ENCODE data around the gene CD164.
"Not testable (repeated sequence)": the region's sequence is repeated elsewhere in the genome, so short reads cannot be mapped to it uniquely, and the experiment has no call there.

The CD164 gene

DNA sequence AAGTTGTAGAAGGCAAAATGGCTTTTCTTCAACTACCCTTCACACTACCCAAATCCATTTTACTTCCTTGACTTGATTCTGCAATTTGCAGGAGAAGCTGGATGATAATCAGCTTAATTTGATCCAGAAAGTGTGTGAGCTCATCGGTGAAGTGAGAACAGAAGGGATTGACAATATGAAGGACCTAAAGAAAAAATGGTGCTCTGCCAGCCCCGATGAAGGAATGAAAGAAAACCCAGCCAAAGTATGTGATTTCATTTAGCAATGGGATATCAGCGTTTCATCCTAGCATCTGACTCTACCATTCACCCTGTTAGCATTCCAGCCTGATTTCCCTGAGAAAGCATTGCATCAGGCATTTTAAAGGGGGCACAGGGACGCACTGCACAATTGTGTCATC is 41.5 kb downstream of the CD164 start:
- H3K79me1 ChIP-seq (replicated peaks; ENCODE audit: low read length, poor library complexity, severe bottlenecking): no peaks in the 10 kb centered on the region
- no peaks in the 10 kb centered on the region for H3K27me3 ChIP-seq (ENCODE audit: control insufficient read depth in 1 of 2, insufficient read depth in 1 of 2, low read length in 2 of 2)
- H2BK12ac ChIP-seq (ENCODE audit: low read length in 2 of 2): no peak overlapping the region
- WGBS: 93% methylated on average over 4 of the region's 4 CpGs
- no peak overlapping the region for H2AK5ac ChIP-seq (ENCODE audit: low read length, severe bottlenecking)
- H3K4ac ChIP-seq (ENCODE audit: low read depth in 1 of 2, low read length in 2 of 2): no peak overlapping the region
- H3K23ac ChIP-seq (ENCODE audit: low read length in 2 of 2): no peak overlapping the region
- no peaks in the 10 kb centered on the region for H3K36me3 ChIP-seq (ENCODE audit: control insufficient read depth in 1 of 2, insufficient read depth in 2 of 2, low read depth in 1 of 2, low read length in 2 of 2)
- no peak overlapping the region for H2BK15ac ChIP-seq (ENCODE audit: low read depth, poor library complexity, severe bottlenecking)
- DNase-seq: no peak
- no peak overlapping the region for H2AFZ ChIP-seq (ENCODE audit: low read depth, low read length)
- peak overlapping the region; percentile 11 for H3K9ac ChIP-seq (ENCODE audit: low read length)
- no peak overlapping the region for H3K18ac ChIP-seq (ENCODE audit: low read depth in 1 of 2, low read length in 2 of 2)
- no peak overlapping the region for H2BK120ac ChIP-seq (ENCODE audit: low read depth, low read length)
- no peak overlapping the region for H4K8ac ChIP-seq (ENCODE audit: low read length)
- no peak overlapping the region for H3K4me2 ChIP-seq (ENCODE audit: low read length, poor library complexity, severe bottlenecking)
- no peak overlapping the region for H2BK5ac ChIP-seq (ENCODE audit: low read depth, low read length, poor library complexity, severe bottlenecking)
- H3K4me3 ChIP-seq (ENCODE audit: insufficient read depth in 1 of 2, low read depth in 1 of 2, low read length in 2 of 2): no peak overlapping the region
- H3K4me1 ChIP-seq (ENCODE audit: control insufficient read depth, insufficient read depth, low read depth, low read length): no peaks in the 10 kb centered on the region
- H3K9me3 ChIP-seq (ENCODE audit: control insufficient read depth, low read length): no peaks in the 10 kb centered on the region
- H3K14ac ChIP-seq (ENCODE audit: low read length in 2 of 2): no peak overlapping the region
- no peak overlapping the region for H4K91ac ChIP-seq (ENCODE audit: low read length)
- no peak overlapping the region for H3K27ac ChIP-seq (ENCODE audit: low read length, poor library complexity, severe bottlenecking)

DNA sequence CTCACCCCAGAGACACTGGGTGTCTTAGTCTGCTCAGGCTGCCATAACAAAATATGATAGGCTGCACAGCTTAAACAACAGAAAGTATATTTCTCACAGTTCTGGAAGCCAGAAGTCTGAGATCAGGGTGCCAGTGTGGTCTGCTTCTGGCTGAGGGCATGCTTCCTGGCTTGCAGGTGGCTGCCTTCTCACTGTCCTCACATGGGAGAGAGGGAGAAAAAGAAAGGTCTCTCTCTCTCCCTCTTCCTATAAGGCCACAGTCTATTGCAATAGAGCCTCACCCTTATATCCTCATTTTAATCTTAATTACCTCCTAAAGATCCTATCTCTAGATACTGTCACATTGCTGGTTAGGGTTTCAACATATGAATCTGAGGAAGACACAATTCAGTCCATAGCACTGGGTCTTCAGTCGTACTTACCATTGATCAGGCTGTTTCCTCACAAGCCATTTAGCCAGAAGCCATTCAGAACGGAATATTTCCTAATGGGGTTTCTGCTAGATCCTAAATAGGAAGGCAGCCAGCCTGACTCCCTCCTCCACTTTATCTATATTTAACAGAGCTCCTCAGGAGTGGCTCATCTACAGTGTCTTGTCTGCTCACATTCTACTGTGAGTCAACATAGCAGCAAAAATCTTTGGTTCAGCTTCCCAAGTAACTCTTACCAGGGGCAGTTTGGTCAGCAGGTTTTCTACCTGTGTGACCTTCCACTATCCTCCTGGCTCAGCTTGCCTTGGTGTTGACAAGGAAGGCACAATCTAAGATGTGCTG is 42.2 kb downstream of the CD164 start:
- Histone ChIP-seq H2BK12ac (ENCODE audit: low read length in 2 of 2) (no peak overlapping the region), H3K79me1 (replicated peaks; ENCODE audit: low read length, poor library complexity, severe bottlenecking) (no peaks in the 10 kb centered on the region), H3K27ac (ENCODE audit: low read length, poor library complexity, severe bottlenecking) (no peak overlapping the region), H4K91ac (ENCODE audit: low read length) (no peak overlapping the region), H3K23ac (ENCODE audit: low read length in 2 of 2) (no peak overlapping the region), H3K36me3 (ENCODE audit: control insufficient read depth in 1 of 2, insufficient read depth in 2 of 2, low read depth in 1 of 2, low read length in 2 of 2) (no peaks in the 10 kb centered on the region), H3K18ac (ENCODE audit: low read depth in 1 of 2, low read length in 2 of 2) (no peak overlapping the region), H3K27me3 (ENCODE audit: control insufficient read depth in 1 of 2, insufficient read depth in 1 of 2, low read length in 2 of 2) (no peaks in the 10 kb centered on the region), H3K4me1 (ENCODE audit: control insufficient read depth, insufficient read depth, low read depth, low read length) (no peaks in the 10 kb centered on the region), H2AFZ (ENCODE audit: low read depth, low read length) (no peak overlapping the region), H2BK15ac (ENCODE audit: low read depth, poor library complexity, severe bottlenecking) (no peak overlapping the region), H3K4me2 (ENCODE audit: low read length, poor library complexity, severe bottlenecking) (no peak overlapping the region), H3K9ac (ENCODE audit: low read length) (peak overlapping the region; percentile 11), H2BK120ac (ENCODE audit: low read depth, low read length) (no peak overlapping the region), H3K4ac (ENCODE audit: low read depth in 1 of 2, low read length in 2 of 2) (no peak overlapping the region), H2BK5ac (ENCODE audit: low read depth, low read length, poor library complexity, severe bottlenecking) (no peak overlapping the region), H3K14ac (ENCODE audit: low read length in 2 of 2) (no peak overlapping the region), H3K9me3 (ENCODE audit: control insufficient read depth, low read length) (no peaks in the 10 kb centered on the region), H4K8ac (ENCODE audit: low read length) (no peak overlapping the region), H3K4me3 (ENCODE audit: insufficient read depth in 1 of 2, low read depth in 1 of 2, low read length in 2 of 2) (no peak overlapping the region), H2AK5ac (ENCODE audit: low read length, severe bottlenecking) (no peak overlapping the region)
- 80% methylated on average over 2 of the region's 2 CpGs for WGBS
- DNase-seq: no peak

DNA sequence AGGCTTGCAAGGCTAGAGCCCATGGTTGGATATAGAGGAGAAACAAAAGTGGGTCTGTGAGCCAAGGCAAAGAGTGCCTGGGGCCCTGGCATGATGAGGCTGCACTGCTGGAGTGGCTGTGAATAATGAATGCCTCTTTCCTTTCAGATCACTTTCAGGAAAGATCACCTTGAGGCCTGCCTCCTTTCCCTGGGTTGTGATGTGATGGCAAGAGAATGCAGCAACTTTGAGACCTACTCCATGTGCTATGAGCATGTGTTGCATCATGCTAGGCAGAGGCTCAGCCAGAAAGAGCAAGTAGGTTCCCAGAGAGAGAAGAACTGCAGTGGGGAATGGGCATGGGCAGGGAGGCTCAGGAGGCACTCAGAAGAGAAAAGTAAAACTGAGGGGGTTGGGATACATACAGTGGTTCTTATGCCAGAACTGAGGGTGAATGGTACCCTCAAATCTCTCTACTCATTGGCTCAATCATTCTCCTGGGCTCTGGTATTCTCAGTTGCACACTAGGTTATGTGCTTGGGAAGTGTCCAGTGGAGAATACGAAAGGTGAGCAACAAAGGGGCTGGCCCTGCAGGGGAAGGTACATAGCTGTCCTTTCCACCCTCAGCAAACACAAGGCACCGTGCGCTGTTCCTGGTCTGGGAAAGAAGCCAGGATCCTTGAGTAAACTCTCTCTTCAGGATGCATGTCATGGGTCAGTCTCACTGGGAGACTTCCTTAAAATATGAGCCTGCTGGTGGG is 45.9 kb downstream of the CD164 start:
- H3K4ac ChIP-seq (ENCODE audit: low read depth in 1 of 2, low read length in 2 of 2): no peak overlapping the region
- H3K9ac ChIP-seq (ENCODE audit: low read length): no peak overlapping the region
- no peak overlapping the region for H2AFZ ChIP-seq (ENCODE audit: low read depth, low read length)
- peak; percentile 21 for DNase-seq
- H3K14ac ChIP-seq (ENCODE audit: low read length in 2 of 2): no peak overlapping the region
- H2BK120ac ChIP-seq (ENCODE audit: low read depth, low read length): no peak overlapping the region
- no peaks in the 10 kb centered on the region for H3K9me3 ChIP-seq (ENCODE audit: control insufficient read depth, low read length)
- H2BK12ac ChIP-seq (ENCODE audit: low read length in 2 of 2): no peak overlapping the region
- H2BK5ac ChIP-seq (ENCODE audit: low read depth, low read length, poor library complexity, severe bottlenecking): no peak overlapping the region
- H3K27me3 ChIP-seq (ENCODE audit: control insufficient read depth in 1 of 2, insufficient read depth in 1 of 2, low read length in 2 of 2): no peaks in the 10 kb centered on the region
- H3K4me3 ChIP-seq (ENCODE audit: insufficient read depth in 1 of 2, low read depth in 1 of 2, low read length in 2 of 2): no peak overlapping the region
- H3K36me3 ChIP-seq (ENCODE audit: control insufficient read depth in 1 of 2, insufficient read depth in 2 of 2, low read depth in 1 of 2, low read length in 2 of 2): no peaks in the 10 kb centered on the region
- no peaks in the 10 kb centered on the region for H3K79me1 ChIP-seq (replicated peaks; ENCODE audit: low read length, poor library complexity, severe bottlenecking)
- H3K27ac ChIP-seq (ENCODE audit: low read length, poor library complexity, severe bottlenecking): no peak overlapping the region
- H2BK15ac ChIP-seq (ENCODE audit: low read depth, poor library complexity, severe bottlenecking): no peak overlapping the region
- WGBS: 91% methylated on average over 3 of the region's 3 CpGs
- no peaks in the 10 kb centered on the region for H3K4me1 ChIP-seq (ENCODE audit: control insufficient read depth, insufficient read depth, low read depth, low read length)
- H3K4me2 ChIP-seq (ENCODE audit: low read length, poor library complexity, severe bottlenecking): no peak overlapping the region
- H4K8ac ChIP-seq (ENCODE audit: low read length): no peak overlapping the region
- H3K18ac ChIP-seq (ENCODE audit: low read depth in 1 of 2, low read length in 2 of 2): no peak overlapping the region
- H2AK5ac ChIP-seq (ENCODE audit: low read length, severe bottlenecking): no peak overlapping the region
- H3K23ac ChIP-seq (ENCODE audit: low read length in 2 of 2): no peak overlapping the region
- no peak overlapping the region for H4K91ac ChIP-seq (ENCODE audit: low read length)

DNA sequence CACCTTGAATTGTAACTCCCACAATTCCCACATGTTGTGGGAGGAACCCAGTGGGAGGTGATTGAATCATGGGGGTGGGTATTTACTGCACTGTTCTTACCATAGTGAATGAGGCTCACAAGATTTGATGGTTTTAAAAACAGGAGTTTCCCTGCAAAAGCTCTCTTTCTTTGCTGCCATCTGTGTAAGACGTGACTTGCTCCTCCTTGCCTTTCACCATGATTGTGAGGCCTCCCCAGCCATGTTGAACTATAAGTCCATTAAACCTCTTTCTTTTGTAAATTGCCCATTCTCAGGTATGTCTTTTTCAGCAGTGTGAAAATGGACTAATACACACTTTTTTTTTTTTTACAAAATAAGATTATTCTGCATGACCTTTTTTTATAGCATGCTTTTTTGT is 48.4 kb downstream of the CD164 start:
- H2BK120ac ChIP-seq (ENCODE audit: low read depth, low read length); H3K4me3 ChIP-seq (ENCODE audit: insufficient read depth in 1 of 2, low read depth in 1 of 2, low read length in 2 of 2); H2BK12ac ChIP-seq (ENCODE audit: low read length in 2 of 2); H3K18ac ChIP-seq (ENCODE audit: low read depth in 1 of 2, low read length in 2 of 2); H3K9me3 ChIP-seq (ENCODE audit: control insufficient read depth, low read length); H2BK5ac ChIP-seq (ENCODE audit: low read depth, low read length, poor library complexity, severe bottlenecking); H3K27ac ChIP-seq (ENCODE audit: low read length, poor library complexity, severe bottlenecking); DNase-seq; H3K4ac ChIP-seq (ENCODE audit: low read depth in 1 of 2, low read length in 2 of 2); H3K36me3 ChIP-seq (ENCODE audit: control insufficient read depth in 1 of 2, insufficient read depth in 2 of 2, low read depth in 1 of 2, low read length in 2 of 2); H2BK15ac ChIP-seq (ENCODE audit: low read depth, poor library complexity, severe bottlenecking); H4K91ac ChIP-seq (ENCODE audit: low read length); H3K4me1 ChIP-seq (ENCODE audit: control insufficient read depth, insufficient read depth, low read depth, low read length); H3K14ac ChIP-seq (ENCODE audit: low read length in 2 of 2); H3K23ac ChIP-seq (ENCODE audit: low read length in 2 of 2); H4K8ac ChIP-seq (ENCODE audit: low read length); H3K4me2 ChIP-seq (ENCODE audit: low read length, poor library complexity, severe bottlenecking); H3K9ac ChIP-seq (ENCODE audit: low read length); H2AFZ ChIP-seq (ENCODE audit: low read depth, low read length); H3K79me1 ChIP-seq (replicated peaks; ENCODE audit: low read length, poor library complexity, severe bottlenecking); H2AK5ac ChIP-seq (ENCODE audit: low read length, severe bottlenecking); H3K27me3 ChIP-seq (ENCODE audit: control insufficient read depth in 1 of 2, insufficient read depth in 1 of 2, low read length in 2 of 2): not testable (repeated sequence)
- WGBS: 74% methylated on average over 1 of the region's 1 CpG
